Prostate gland (tissue), 2 donors: ENCODE data around the gene CNBD2. TPM values are rescaled to one million over a fixed set of nuclear protein-coding genes. Genes with fewer than 3 reads are reported as not detected.
"Not testable (repeated sequence)": the region's sequence is repeated elsewhere in the genome, so short reads cannot be mapped to it uniquely, and the experiment has no call there.

Experiments
- DNase-seq: peaks from one replicate; pipeline ENCODE4 v3.0.0-alpha.2; 2019; ENCODE audit warnings: low spot score
- H3K27ac ChIP-seq, 2 donors: fragments of 200-600 bp; sonication (generic); 2 replicates each; pipeline ENCODE4 v1.5.1; 2017 to 2019
- H3K27me3 ChIP-seq: fragments of 200-600 bp; sonication (generic); replicated peaks from 2 replicates; pipeline ENCODE4 v1.5.1; 2019; ENCODE audit not compliant: insufficient read depth
- H3K36me3 ChIP-seq, 2 donors: fragments of 200-600 bp; sonication (generic); 1 replicate in 1 of 2; 2 replicates in 1 of 2; pipeline versions ENCODE4 v1.5.1 to v1.8.1; 2017 to 2019
- H3K4me1 ChIP-seq: fragments of 200-600 bp; sonication (generic); replicated peaks from 2 replicates; pipeline ENCODE4 v1.5.1; 2019
- H3K4me3 ChIP-seq, 2 donors: fragments of 200-600 bp; sonication (generic); 2 replicates each; pipeline ENCODE4 v1.5.1; 2017 to 2019
- H3K9me3 ChIP-seq: fragments of 200-600 bp; sonication (generic); 2 replicates; pipeline ENCODE4 v1.5.1; 2017
- POLR2A ChIP-seq: fragments of 450-650 bp; IDR thresholded peaks from one replicate; pipeline ENCODE4 v1.6.1; 2016; ENCODE audit warnings: antibody characterized with exemption, mild to moderate bottlenecking
- POLR2AphosphoS5 ChIP-seq: sonication (generic); formaldehyde crosslinking; IDR thresholded peaks from one replicate; pipeline ENCODE4 v1.6.1; 2017; ENCODE audit warnings: antibody characterized with exemption
- WGBS: methylation state at CpG from one replicate; pipeline ENCODE4 v1.1.5; 2018; 5-methylcytosine and 5-hydroxymethylcytosine counted together
- intact Hi-C: fragments of 100-400 bp; cut with DNase I; formaldehyde crosslinking; loops from one replicate; pipeline ENCODE4 v1.14.2; 2022
- total RNA-seq, 2 donors: library from RNA; depleted of rRNA; stranded (reverse); fragments of >200 nt; gene quantifications; one replicate each; pipeline ENCODE4 v1.1.0, GENCODE V29; 2016
- TF ChIP-seq, protein P1 (sequence below), 4 experiments: fragments of 200-600 bp in 2 of 4; fragments of 450-650 bp in 2 of 4; sonication (generic) in 2 of 4; IDR thresholded peaks; 1 replicate in 3 of 4; 2 replicates in 1 of 4; pipeline ENCODE4 v1.5.1; 2016 to 2019; ENCODE audit warnings: antibody characterized with exemption in 4 of 4, mild to moderate bottlenecking in 2 of 4, moderate library complexity in 2 of 4

Gene CNBD2
- total RNA-seq, 2 donors from 2014 or later: 3.3 to 7.7 TPM

- Histone ChIP-seq H3K4me3 (no peak overlapping the region), H3K9me3 (no peaks in the 10 kb centered on the region), H3K4me1 (no peaks in the 10 kb centered on the region), H3K36me3 (no peaks in the 10 kb centered on the region), H3K27ac (no peak overlapping the region), H3K27me3 (no peaks in the 10 kb centered on the region)
- no peak for DNase-seq
- no peak for TF ChIP-seq POLR2A
- TF ChIP-seq, protein P1, sequence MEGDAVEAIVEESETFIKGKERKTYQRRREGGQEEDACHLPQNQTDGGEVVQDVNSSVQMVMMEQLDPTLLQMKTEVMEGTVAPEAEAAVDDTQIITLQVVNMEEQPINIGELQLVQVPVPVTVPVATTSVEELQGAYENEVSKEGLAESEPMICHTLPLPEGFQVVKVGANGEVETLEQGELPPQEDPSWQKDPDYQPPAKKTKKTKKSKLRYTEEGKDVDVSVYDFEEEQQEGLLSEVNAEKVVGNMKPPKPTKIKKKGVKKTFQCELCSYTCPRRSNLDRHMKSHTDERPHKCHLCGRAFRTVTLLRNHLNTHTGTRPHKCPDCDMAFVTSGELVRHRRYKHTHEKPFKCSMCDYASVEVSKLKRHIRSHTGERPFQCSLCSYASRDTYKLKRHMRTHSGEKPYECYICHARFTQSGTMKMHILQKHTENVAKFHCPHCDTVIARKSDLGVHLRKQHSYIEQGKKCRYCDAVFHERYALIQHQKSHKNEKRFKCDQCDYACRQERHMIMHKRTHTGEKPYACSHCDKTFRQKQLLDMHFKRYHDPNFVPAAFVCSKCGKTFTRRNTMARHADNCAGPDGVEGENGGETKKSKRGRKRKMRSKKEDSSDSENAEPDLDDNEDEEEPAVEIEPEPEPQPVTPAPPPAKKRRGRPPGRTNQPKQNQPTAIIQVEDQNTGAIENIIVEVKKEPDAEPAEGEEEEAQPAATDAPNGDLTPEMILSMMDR (IDR thresholded peaks at IDR 0.05): no peak
- TF ChIP-seq POLR2AphosphoS5: no peak
- intact Hi-C loops: no loop called here
- 73% methylated on average over 4 of the region's 4 CpGs for WGBS
Observed at GRCh38 chr20:36010825-36011224, 42.4 kb downstream of the CNBD2 start.

DNA sequence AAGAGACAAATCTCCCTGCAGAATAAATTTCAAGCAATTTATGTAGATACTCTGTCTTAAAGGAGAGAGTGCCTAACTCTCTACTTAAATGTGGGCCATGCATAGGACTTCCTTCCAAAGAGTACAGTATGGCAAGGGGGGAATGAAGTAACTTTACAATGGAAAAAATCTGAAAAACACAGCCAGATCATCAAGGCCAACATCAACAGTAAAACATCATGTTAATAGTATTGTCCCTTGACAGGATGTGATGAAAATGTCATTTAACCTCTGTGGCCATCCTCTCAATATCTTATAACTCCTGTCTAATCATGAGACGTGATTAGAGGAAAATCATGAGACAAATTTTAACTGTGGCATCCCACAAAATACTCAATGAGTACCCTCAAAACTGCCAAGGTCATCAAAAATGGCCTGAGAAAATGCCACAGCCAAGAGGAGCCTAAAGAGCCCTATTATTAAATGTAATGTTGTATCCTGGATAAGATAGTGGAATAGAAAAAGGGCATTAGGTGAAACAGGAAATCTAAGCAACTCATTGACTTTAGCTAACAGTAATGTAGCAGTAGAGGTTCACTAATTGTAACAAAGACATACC lies 47.5 kb downstream of the CNBD2 start:
- DNase-seq: no peak
- Histone ChIP-seq H3K36me3 (no peaks in the 10 kb centered on the region), H3K9me3 (no peaks in the 10 kb centered on the region), H3K4me3 (no peak overlapping the region), H3K4me1 (no peaks in the 10 kb centered on the region), H3K27ac (no peak overlapping the region), H3K27me3 (no peaks in the 10 kb centered on the region)
- 83% methylated on average over 1 of the region's 1 CpG for WGBS
- TF ChIP-seq POLR2AphosphoS5: no peak
- TF ChIP-seq POLR2A: no peak
- TF ChIP-seq, protein P1 (IDR thresholded peaks at IDR 0.05): no peak
- intact Hi-C loops: no loop called here

- WGBS: 51% methylated on average over 11 of the region's 11 CpGs
- H3K4me1 ChIP-seq: no peaks in the 10 kb centered on the region
- H3K36me3 ChIP-seq: no peaks in the 10 kb centered on the region
- no peak overlapping the region for H3K4me3 ChIP-seq
- no peak overlapping the region for H3K27ac ChIP-seq
- no peaks in the 10 kb centered on the region for H3K27me3 ChIP-seq
- TF ChIP-seq POLR2AphosphoS5 (peak; percentile 55), POLR2A (no peak)
- no peaks in the 10 kb centered on the region for H3K9me3 ChIP-seq
- peak; percentile 20 for DNase-seq
- intact Hi-C loops: no loop called here
Observed at GRCh38 chr20:36017048-36017951, 48.9 kb downstream of the CNBD2 start.

GRCh38 chr20:36018208-36018988 lies 50.0 kb downstream of the CNBD2 start:
- Histone ChIP-seq H3K27me3 (no peaks in the 10 kb centered on the region), H3K36me3 (no peaks in the 10 kb centered on the region), H3K4me3 (no peak overlapping the region), H3K9me3 (no peaks in the 10 kb centered on the region), H3K27ac (no peak overlapping the region), H3K4me1 (no peaks in the 10 kb centered on the region)
- WGBS: 90% methylated on average over 7 of the region's 7 CpGs
- intact Hi-C loops: no loop called here
- TF ChIP-seq, protein P1 (IDR thresholded peaks at IDR 0.05): no peak
- TF ChIP-seq POLR2A (no peak), POLR2AphosphoS5 (no peak)
- DNase-seq: no peak

GRCh38 chr20:36026131-36026530 lies 57.7 kb downstream of the CNBD2 start:
- H3K36me3 ChIP-seq, DNase-seq: not testable (repeated sequence)
- 61% methylated on average over 7 of the region's 7 CpGs for WGBS

More at GRCh38 chr20:36026131-36026530, 57.7 kb downstream of the CNBD2 start:
- intact Hi-C loops, H3K4me1 ChIP-seq, H3K27me3 ChIP-seq, H3K4me3 ChIP-seq, H3K9me3 ChIP-seq, H3K27ac ChIP-seq: not testable (repeated sequence)
